Kasumi-1 (cell line): ENCODE results near the gene UBA5.
A peak's percentile ranks its signal among the peaks of the same experiment; 100 is the strongest.

Source experiments
- DNase-seq, 2 experiments: peaks; one replicate each; lab custom pipeline; 2025; lab: John Stamatoyannopoulos, UW

The UBA5 gene

GRCh38 chr3:132716372-132716771 lies 56.2 kb downstream of the UBA5 start:
- DNase-seq = no peak

- DNase-seq = no peak
These were observed 60.1 kb downstream of the UBA5 start for GRCh38 chr3:132720228-132720627.

GRCh38 chr3:132721479-132722164 lies 61.5 kb downstream of the UBA5 start:
- peak in 1 of 2 experiments; percentile 38 for DNase-seq

- peak; percentile 93 to 95 for DNase-seq
These were observed 62.3 kb downstream of the UBA5 start, which contains the start of gene NPHP3 for GRCh38 chr3:132722165-132723023. Gene NPHP3, minus strand, starts transcription at chr3:132722409. Its CDS starts 54 bp downstream, at chr3:132722355.

GRCh38 chr3:132723024-132723950 lies 63.2 kb downstream of the UBA5 start:
- peak in 1 of 2 experiments; percentile 4 for DNase-seq

GRCh38 chr3:132726341-132726823 lies 66.3 kb downstream of the UBA5 start:
- peak; percentile 62 to 76 for DNase-seq
